SH-SY5Y (cell line): Measurements from ENCODE around the gene P4HTM.

Source experiments
- GATA2 ChIP-seq: IDR thresholded peaks from 2 replicates; pipeline ENCODE4 v1.6.1; 2011; ENCODE audit warnings: mild to moderate bottlenecking, low read depth, low read length
- GATA3 ChIP-seq: IDR thresholded peaks from 2 replicates; pipeline ENCODE4 v1.6.1; 2011; ENCODE audit warnings: low read depth, mild to moderate bottlenecking, low read length, moderate library complexity

- no peak for TF ChIP-seq GATA2
- no peak for TF ChIP-seq GATA3
These were observed 37.6 kb downstream of the P4HTM start for GRCh38 chr3:49027634-49028033.
